ENCODE measurements around the gene CUL1.

CUL1 gene

GRCh38 chr7:148694631-148695030 is 4.1 kb upstream of the CUL1 start:
- Histone ChIP-seq H2BK120ac (ENCODE audit: insufficient read depth, low read length, poor library complexity) (no peak overlapping the region), H3K23ac (ENCODE audit: low read length) (no peak overlapping the region), H4K8ac (ENCODE audit: low read depth, low read length) (no peak overlapping the region), H3K4me1 (ENCODE audit: control insufficient read depth in 1 of 2, insufficient read depth in 2 of 2, low read length in 2 of 2) (peaks cover 0 to 2% of the 10 kb centered on the region in 2 experiments), H4K12ac (ENCODE audit: low read depth, low read length) (no peak overlapping the region), H2AK5ac (ENCODE audit: low read length) (no peak overlapping the region), H2BK5ac (ENCODE audit: low read depth, low read length, poor library complexity) (no peak overlapping the region), H3K4ac (ENCODE audit: low read depth, low read length) (no peak overlapping the region), H3K4me3 (ENCODE audit: low read depth, low read length) (no peak overlapping the region), H3K14ac (ENCODE audit: low read length) (no peak overlapping the region), H4K91ac (ENCODE audit: low read depth, low read length) (no peak overlapping the region), H2BK12ac (ENCODE audit: low read length) (no peak overlapping the region), H3K79me2 (ENCODE audit: control insufficient read depth, insufficient read depth, low read length, poor library complexity) (peaks cover 17% of the 10 kb centered on the region), H3K36me3 (ENCODE audit: control insufficient read depth in 1 of 2, insufficient read depth in 2 of 2, low read length in 2 of 2) (no peaks in the 10 kb centered on the region), H3K4me2 (ENCODE audit: low read length) (no peak overlapping the region), H3K9me3 (ENCODE audit: insufficient read depth, low read depth, low read length) (peaks cover 3% of the 10 kb centered on the region), H3K79me1 (ENCODE audit: low read length) (peaks cover 18% of the 10 kb centered on the region), H3K18ac (ENCODE audit: low read length) (no peak overlapping the region), H3K27me3 (ENCODE audit: insufficient read depth, low read length) (no peaks in the 10 kb centered on the region), H3K9ac (ENCODE audit: low read length) (no peak overlapping the region), H2AFZ (ENCODE audit: insufficient read depth, low read length, poor library complexity) (no peak overlapping the region), H3K27ac (ENCODE audit: low read depth, low read length) (no peak overlapping the region)
- no peak for DNase-seq
- no CpG with 5 or more reads among the region's 5 CpGs for WGBS (ENCODE audit: extremely low coverage, insufficient coverage, insufficient read length)

- Histone ChIP-seq H3K4me2 (ENCODE audit: low read length) (no peak overlapping the region), H3K79me1 (ENCODE audit: low read length) (peaks cover 22% of the 10 kb centered on the region), H3K4me1 (ENCODE audit: control insufficient read depth in 1 of 2, insufficient read depth in 2 of 2, low read length in 2 of 2) (peaks cover 0 to 2% of the 10 kb centered on the region in 2 experiments), H3K27me3 (ENCODE audit: insufficient read depth, low read length) (no peaks in the 10 kb centered on the region), H3K9ac (ENCODE audit: low read length) (no peak overlapping the region), H4K12ac (ENCODE audit: low read depth, low read length) (no peak overlapping the region), H2BK120ac (ENCODE audit: insufficient read depth, low read length, poor library complexity) (no peak overlapping the region), H3K36me3 (ENCODE audit: control insufficient read depth in 1 of 2, insufficient read depth in 2 of 2, low read length in 2 of 2) (no peaks in the 10 kb centered on the region), H3K18ac (ENCODE audit: low read length) (no peak overlapping the region), H3K9me3 (ENCODE audit: insufficient read depth, low read depth, low read length) (peaks cover 3% of the 10 kb centered on the region), H3K14ac (ENCODE audit: low read length) (no peak overlapping the region), H4K91ac (ENCODE audit: low read depth, low read length) (no peak overlapping the region), H2BK12ac (ENCODE audit: low read length) (no peak overlapping the region), H2AFZ (ENCODE audit: insufficient read depth, low read length, poor library complexity) (no peak overlapping the region), H3K79me2 (ENCODE audit: control insufficient read depth, insufficient read depth, low read length, poor library complexity) (peaks cover 20% of the 10 kb centered on the region), H2BK5ac (ENCODE audit: low read depth, low read length, poor library complexity) (no peak overlapping the region), H3K4me3 (ENCODE audit: low read depth, low read length) (no peak overlapping the region), H3K4ac (ENCODE audit: low read depth, low read length) (no peak overlapping the region), H3K23ac (ENCODE audit: low read length) (no peak overlapping the region), H2AK5ac (ENCODE audit: low read length) (no peak overlapping the region), H4K8ac (ENCODE audit: low read depth, low read length) (no peak overlapping the region), H3K27ac (ENCODE audit: low read depth, low read length) (no peak overlapping the region)
- no CpG with 5 or more reads among the region's 3 CpGs for WGBS (ENCODE audit: extremely low coverage, insufficient coverage, insufficient read length)
- DNase-seq, result peak in 1 of 2 donors; percentile 50
Measured at GRCh38 chr7:148695953-148696352, 2.8 kb upstream of the CUL1 start.

- H3K18ac ChIP-seq (ENCODE audit: low read length), result no peak overlapping the region
- H4K12ac ChIP-seq (ENCODE audit: low read depth, low read length), result no peak overlapping the region
- no peak overlapping the region for H3K27ac ChIP-seq (ENCODE audit: low read depth, low read length)
- H3K4me2 ChIP-seq (ENCODE audit: low read length), result no peak overlapping the region
- H3K79me1 ChIP-seq (ENCODE audit: low read length), result peaks cover 22% of the 10 kb centered on the region
- H3K4ac ChIP-seq (ENCODE audit: low read depth, low read length), result no peak overlapping the region
- H2AFZ ChIP-seq (ENCODE audit: insufficient read depth, low read length, poor library complexity), result no peak overlapping the region
- no peak overlapping the region for H2AK5ac ChIP-seq (ENCODE audit: low read length)
- no peak overlapping the region for H3K4me3 ChIP-seq (ENCODE audit: low read depth, low read length)
- no peak overlapping the region for H3K9ac ChIP-seq (ENCODE audit: low read length)
- no peak overlapping the region for H3K23ac ChIP-seq (ENCODE audit: low read length)
- no peaks in the 10 kb centered on the region for H3K36me3 ChIP-seq (ENCODE audit: control insufficient read depth in 1 of 2, insufficient read depth in 2 of 2, low read length in 2 of 2)
- H3K79me2 ChIP-seq (ENCODE audit: control insufficient read depth, insufficient read depth, low read length, poor library complexity), result peaks cover 22% of the 10 kb centered on the region
- peaks cover 3% of the 10 kb centered on the region for H3K9me3 ChIP-seq (ENCODE audit: insufficient read depth, low read depth, low read length)
- H2BK120ac ChIP-seq (ENCODE audit: insufficient read depth, low read length, poor library complexity), result no peak overlapping the region
- 100% methylated on average over 2 of the region's 5 CpGs for WGBS (ENCODE audit: extremely low coverage, insufficient coverage, insufficient read length)
- H3K14ac ChIP-seq (ENCODE audit: low read length), result no peak overlapping the region
- no peak overlapping the region for H4K8ac ChIP-seq (ENCODE audit: low read depth, low read length)
- peaks cover 0 to 4% of the 10 kb centered on the region in 2 experiments for H3K4me1 ChIP-seq (ENCODE audit: control insufficient read depth in 1 of 2, insufficient read depth in 2 of 2, low read length in 2 of 2)
- peak overlapping the region; percentile 2 for H2BK12ac ChIP-seq (ENCODE audit: low read length)
- H3K27me3 ChIP-seq (ENCODE audit: insufficient read depth, low read length), result no peaks in the 10 kb centered on the region
- no peak for DNase-seq
- no peak overlapping the region for H4K91ac ChIP-seq (ENCODE audit: low read depth, low read length)
- no peak overlapping the region for H2BK5ac ChIP-seq (ENCODE audit: low read depth, low read length, poor library complexity)
Measured at GRCh38 chr7:148696787-148697186, 1.9 kb upstream of the CUL1 start.

- peaks cover 23% of the 10 kb centered on the region for H3K79me2 ChIP-seq (ENCODE audit: control insufficient read depth, insufficient read depth, low read length, poor library complexity)
- peak in 1 of 2 donors; percentile 37 for DNase-seq
- H4K8ac ChIP-seq (ENCODE audit: low read depth, low read length), result no peak overlapping the region
- H3K4me2 ChIP-seq (ENCODE audit: low read length), result peak overlapping the region; percentile 93
- H3K27ac ChIP-seq (ENCODE audit: low read depth, low read length), result no peak overlapping the region
- no peak overlapping the region for H3K18ac ChIP-seq (ENCODE audit: low read length)
- H3K9ac ChIP-seq (ENCODE audit: low read length), result no peak overlapping the region
- no peak overlapping the region for H3K4me3 ChIP-seq (ENCODE audit: low read depth, low read length)
- H4K12ac ChIP-seq (ENCODE audit: low read depth, low read length), result peak overlapping the region; percentile 50
- no peak overlapping the region for H3K23ac ChIP-seq (ENCODE audit: low read length)
- peak overlapping the region; percentile 58 for H4K91ac ChIP-seq (ENCODE audit: low read depth, low read length)
- H2AFZ ChIP-seq (ENCODE audit: insufficient read depth, low read length, poor library complexity), result peak overlapping the region; percentile 63
- peak overlapping the region; percentile 44 for H2BK12ac ChIP-seq (ENCODE audit: low read length)
- peak overlapping the region; percentile 47 for H3K4ac ChIP-seq (ENCODE audit: low read depth, low read length)
- no peak overlapping the region for H2BK120ac ChIP-seq (ENCODE audit: insufficient read depth, low read length, poor library complexity)
- no CpG with 5 or more reads among the region's 18 CpGs for WGBS (ENCODE audit: extremely low coverage, insufficient coverage, insufficient read length)
- H3K9me3 ChIP-seq (ENCODE audit: insufficient read depth, low read depth, low read length), result peaks cover 3% of the 10 kb centered on the region
- H3K4me1 ChIP-seq (ENCODE audit: control insufficient read depth in 1 of 2, insufficient read depth in 2 of 2, low read length in 2 of 2), result peaks cover 0 to 5% of the 10 kb centered on the region in 2 experiments
- H3K36me3 ChIP-seq (ENCODE audit: control insufficient read depth in 1 of 2, insufficient read depth in 2 of 2, low read length in 2 of 2), result no peaks in the 10 kb centered on the region
- peaks cover 22% of the 10 kb centered on the region for H3K79me1 ChIP-seq (ENCODE audit: low read length)
- no peak overlapping the region for H2BK5ac ChIP-seq (ENCODE audit: low read depth, low read length, poor library complexity)
- no peaks in the 10 kb centered on the region for H3K27me3 ChIP-seq (ENCODE audit: insufficient read depth, low read length)
- no peak overlapping the region for H3K14ac ChIP-seq (ENCODE audit: low read length)
- H2AK5ac ChIP-seq (ENCODE audit: low read length), result peak overlapping the region; percentile 81
Measured at GRCh38 chr7:148697256-148698006, 1.3 kb upstream of the CUL1 start.

All from trophoblast cell (in vitro differentiated cells and primary cell).